ENCODE measurements around the gene GPX7.

DNA sequence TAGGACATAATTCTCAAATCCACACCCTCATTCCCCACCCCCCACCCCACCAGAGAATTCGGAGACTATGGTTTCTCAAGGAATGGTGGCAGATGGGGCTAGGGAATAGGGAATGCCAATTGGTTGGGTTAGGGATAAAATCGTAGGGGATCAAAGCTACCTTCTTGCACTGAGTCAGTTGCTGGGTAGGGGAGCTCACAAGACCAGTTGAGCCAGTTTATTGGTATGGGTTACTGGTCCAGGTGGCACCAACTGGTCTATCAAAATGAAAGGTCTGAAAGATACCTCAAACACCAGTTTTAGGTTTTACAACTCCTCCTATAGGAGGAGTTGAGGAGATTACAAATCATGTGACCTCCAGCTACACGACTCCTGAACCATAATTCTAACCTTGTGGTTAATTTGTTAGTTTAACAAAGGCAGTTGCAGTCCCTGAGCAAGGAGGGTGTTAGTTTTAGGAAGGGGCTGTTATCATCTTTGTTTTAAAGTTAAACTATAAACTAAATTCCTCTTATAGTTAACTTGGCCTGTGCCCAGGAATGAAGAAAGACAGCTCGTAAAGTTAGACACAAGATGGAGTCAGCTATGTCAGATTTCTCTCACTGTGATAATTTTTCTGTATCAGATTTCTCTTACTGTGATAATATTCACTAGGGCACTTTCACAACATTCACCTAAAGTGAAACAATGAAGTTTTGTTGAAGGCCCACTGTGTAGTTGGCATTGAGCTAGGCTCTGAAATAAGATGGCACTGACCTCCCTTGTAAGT is 33.3 kb downstream of the GPX7 start:
- TF ChIP-seq, protein P1, sequence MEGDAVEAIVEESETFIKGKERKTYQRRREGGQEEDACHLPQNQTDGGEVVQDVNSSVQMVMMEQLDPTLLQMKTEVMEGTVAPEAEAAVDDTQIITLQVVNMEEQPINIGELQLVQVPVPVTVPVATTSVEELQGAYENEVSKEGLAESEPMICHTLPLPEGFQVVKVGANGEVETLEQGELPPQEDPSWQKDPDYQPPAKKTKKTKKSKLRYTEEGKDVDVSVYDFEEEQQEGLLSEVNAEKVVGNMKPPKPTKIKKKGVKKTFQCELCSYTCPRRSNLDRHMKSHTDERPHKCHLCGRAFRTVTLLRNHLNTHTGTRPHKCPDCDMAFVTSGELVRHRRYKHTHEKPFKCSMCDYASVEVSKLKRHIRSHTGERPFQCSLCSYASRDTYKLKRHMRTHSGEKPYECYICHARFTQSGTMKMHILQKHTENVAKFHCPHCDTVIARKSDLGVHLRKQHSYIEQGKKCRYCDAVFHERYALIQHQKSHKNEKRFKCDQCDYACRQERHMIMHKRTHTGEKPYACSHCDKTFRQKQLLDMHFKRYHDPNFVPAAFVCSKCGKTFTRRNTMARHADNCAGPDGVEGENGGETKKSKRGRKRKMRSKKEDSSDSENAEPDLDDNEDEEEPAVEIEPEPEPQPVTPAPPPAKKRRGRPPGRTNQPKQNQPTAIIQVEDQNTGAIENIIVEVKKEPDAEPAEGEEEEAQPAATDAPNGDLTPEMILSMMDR (conservative IDR thresholded peaks at IDR 0.05; ENCODE audit: low read depth, low read length): no peak
- no peak for TF ChIP-seq POLR2A (IDR thresholded peaks at IDR 0.05; ENCODE audit: low read depth, low read length)
- TF ChIP-seq, protein P2, sequence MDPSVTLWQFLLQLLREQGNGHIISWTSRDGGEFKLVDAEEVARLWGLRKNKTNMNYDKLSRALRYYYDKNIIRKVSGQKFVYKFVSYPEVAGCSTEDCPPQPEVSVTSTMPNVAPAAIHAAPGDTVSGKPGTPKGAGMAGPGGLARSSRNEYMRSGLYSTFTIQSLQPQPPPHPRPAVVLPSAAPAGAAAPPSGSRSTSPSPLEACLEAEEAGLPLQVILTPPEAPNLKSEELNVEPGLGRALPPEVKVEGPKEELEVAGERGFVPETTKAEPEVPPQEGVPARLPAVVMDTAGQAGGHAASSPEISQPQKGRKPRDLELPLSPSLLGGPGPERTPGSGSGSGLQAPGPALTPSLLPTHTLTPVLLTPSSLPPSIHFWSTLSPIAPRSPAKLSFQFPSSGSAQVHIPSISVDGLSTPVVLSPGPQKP (IDR thresholded peaks at IDR 0.05; ENCODE audit: borderline replicate concordance, low read depth, low read length): no peak
- TF ChIP-seq SMC3 (IDR thresholded peaks at IDR 0.05; ENCODE audit: low read depth, low read length): no peak
- no peak for TF ChIP-seq RAD21 (IDR thresholded peaks at IDR 0.05; ENCODE audit: low read length)
- no peak for TF ChIP-seq RFX5 (IDR thresholded peaks at IDR 0.05; ENCODE audit: low read depth, low read length)
- TF ChIP-seq MAFK (IDR thresholded peaks at IDR 0.05; ENCODE audit: low read depth, low read length): no peak
- no peak for TF ChIP-seq BHLHE40 (IDR thresholded peaks at IDR 0.05; ENCODE audit: low read depth, low read length)
- TF ChIP-seq USF2 (IDR thresholded peaks at IDR 0.05; ENCODE audit: low read depth, low read length): no peak
- TF ChIP-seq CEBPB (IDR thresholded peaks at IDR 0.05; ENCODE audit: low read depth, low read length): no peak
